Measurements from ENCODE around the gene SSRP1. TPM values are rescaled to one million over a fixed set of nuclear protein-coding genes. Genes with fewer than 3 reads are reported as not detected.

SSRP1 gene
- polyA plus RNA-seq, 1 donor = 91.5 TPM

DNA sequence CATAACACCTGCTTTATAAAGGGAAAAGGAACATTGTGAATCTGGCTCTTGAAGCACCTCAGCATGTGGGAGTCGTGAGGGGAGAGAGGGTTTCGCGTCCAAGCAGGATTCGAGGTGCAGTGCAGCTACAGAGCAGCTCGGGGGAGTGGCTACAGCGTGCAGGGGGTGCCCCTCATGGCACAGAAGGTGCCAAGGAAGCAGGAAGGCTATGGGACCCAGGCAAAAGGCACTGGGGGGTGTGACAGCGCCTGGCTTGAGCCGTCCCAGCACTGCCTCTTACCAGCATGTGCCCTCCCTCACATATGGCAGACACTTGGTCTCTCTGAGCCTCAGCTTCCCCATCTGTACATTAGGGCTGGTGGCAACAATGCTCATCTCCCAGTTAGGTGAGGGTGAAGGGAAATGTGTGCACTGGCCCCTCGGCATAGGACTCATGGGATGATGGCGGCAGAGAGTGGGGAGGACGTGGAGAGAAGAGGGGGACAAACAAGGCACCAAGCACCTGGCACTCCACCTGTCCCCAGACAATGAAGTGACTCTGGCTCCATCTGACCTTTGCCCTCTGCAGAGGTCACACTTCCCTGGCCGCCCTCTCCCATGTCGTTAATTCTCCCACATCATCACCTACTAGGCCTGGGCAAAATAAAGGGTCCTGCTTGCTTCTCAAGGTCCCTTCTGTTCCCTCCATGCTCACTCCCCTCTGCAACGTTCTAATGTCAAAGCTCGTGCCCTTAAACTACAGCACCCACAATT, 21.3 kb downstream of the SSRP1 start:
- DNase-seq (ENCODE audit: low read depth) = no peak

DNA sequence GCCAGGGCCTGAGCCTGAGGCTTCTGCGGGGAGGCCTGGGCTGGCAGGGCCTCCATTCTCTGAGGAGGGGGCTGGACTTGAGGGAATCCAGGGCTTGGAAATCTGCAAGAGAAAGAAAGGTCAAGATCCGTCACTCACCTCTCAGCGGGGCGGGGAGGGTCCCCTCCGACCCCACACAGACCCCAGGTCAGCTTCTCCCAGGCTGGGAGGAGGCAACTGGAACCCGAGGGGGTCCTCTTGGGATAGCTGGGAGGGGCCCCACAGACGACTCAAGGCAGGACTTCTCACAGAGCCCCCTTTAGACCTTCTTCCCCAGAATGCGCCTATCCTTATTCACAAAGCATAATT, 21.9 kb downstream of the SSRP1 start:
- DNase-seq (ENCODE audit: low read depth) = no peak

DNA sequence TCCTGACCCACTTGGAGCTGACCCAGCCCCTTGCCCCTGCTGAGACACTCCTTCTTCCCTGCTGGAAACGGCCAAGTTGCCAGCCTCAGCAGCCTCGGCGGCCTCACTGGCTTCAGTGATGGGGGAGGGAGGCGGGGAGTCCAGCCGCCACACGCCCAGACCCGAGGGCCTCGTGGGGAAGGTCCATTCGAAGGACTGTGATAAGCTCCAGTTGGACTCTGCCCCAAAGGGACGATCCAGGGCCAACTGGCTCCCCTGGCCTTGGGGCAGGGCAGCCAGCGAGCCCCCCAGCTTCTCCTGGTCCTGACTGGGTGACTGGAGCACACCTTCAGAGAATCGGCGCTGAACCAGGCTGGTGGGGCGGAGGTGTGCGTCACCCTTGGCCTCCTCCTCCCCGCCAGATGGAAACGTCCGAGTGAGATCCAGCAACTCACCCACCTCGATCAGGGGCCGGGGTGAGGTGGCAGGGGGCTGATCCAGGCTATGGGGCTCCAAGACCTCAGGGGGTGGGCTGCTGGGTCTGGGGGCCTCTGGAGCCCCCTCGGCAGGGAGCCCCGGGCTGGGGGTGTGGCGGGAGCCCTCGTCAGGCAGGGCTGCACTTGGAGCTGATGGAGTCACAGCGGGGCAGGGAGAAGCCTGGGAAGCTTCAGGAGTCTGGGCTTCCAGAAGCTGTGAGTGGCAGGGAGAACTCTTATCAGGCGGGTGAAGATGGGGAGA, 22.5 kb downstream of the SSRP1 start:
- no peak for DNase-seq (ENCODE audit: low read depth)

DNA sequence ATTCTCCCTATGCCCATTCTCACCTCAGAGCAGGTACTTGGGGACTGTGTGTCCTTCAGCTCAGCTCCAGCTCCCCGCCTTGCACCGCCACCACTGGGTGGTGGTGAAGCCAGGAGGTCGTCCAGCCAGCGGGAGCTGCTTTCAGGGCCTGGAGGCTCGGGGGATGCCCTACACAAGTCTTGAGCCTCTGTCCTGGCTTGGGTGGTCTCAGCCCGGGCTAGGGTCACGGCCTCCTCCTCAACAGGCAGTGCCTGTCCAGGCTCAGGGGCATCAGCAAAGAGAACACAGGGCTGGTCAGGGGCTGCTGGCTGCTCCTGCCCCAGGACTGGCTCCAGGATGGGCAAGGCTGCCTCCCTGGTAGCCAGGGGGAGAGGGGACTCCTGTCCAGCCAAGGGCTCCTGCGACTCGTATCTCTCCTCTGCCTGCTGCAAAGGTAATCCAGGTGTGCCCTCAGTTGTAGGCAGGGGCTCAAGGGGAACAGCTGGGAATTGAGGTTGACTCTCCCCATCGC, 23.1 kb downstream of the SSRP1 start:
- DNase-seq (ENCODE audit: low read depth) = no peak

DNA sequence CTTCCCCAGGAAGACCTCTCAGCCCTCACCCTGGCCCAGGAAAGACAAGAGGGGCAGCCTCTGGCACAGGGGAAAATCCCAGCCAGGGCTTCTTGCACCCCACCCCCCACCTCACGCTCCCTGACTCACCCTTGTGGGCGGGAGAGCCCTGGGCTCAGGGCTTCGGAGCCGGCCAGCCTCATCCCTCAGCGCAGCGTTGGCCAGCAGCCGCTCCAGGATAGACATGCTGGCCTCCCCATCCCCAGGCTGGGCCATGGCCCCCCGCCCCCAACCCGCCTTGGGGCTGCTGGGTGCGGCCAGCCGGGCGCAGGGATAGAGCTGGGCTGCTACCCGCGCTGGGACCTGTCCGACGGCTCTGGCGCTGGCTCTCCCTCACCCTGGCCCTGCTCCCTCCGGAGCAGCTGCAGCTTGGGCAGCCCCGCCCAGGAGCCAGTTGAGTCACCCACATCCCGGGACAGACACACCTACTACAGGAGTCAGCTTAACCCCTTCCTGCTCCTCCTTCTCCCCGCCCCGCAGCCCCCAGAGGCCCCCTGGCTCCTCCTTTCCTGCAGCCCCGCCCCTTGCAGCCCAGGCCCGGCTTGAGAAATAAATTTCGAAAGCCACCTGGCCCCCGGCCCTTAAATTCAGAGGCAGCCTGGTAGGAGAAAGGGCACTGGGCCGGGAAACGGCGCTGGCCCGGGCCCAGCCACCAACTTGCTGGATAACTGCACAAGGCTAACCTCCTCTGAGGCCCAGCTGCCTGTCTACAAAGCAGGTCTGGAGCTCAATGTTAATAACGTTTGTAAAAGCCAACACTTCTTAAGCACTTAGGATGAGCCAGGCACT, 24.4 kb downstream of the SSRP1 start:
- no peak for DNase-seq (ENCODE audit: low read depth)

DNA sequence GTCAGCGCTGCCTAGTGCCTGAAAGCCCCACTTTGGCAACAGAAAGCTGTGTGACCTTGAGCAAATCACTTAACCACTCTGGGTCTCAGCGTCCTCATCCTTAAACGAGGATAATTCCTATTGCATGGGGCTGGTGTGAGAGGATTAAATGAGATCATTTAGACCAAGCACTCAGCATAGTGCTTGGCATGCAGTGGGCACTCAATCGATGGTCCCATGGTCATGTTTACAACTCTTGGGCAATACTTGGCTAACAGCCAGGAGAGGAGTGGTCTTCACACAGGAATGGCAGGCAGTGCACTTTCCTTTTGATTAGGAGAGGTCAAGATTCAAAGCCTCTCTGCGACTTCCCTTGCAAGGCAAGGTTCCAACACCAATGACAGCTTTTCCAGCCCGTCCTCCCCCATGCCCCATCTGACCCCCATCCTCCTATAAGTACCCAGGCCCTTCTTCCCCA, 25.0 kb downstream of the SSRP1 start:
- DNase-seq (ENCODE audit: low read depth) = no peak

DNA sequence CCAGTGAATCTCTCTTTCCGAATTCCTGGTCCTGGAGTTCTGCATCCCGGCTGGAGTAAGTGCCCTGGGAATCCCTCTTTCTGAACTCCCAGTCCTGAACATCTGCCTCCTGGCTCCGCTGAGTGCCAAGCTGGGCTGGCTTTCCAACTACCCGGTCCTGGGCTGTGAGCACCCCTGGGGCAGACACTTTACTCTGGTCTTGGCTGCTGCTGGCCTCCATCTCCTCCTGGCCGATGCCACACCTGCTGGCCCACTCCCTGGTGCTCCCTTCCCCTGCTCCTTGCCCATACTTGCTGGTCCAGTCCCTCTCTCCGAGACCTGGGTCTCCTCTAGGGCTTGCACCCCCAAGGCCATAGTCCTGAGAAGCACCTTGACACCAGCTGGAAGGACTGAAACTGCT, 25.6 kb downstream of the SSRP1 start:
- no peak for DNase-seq (ENCODE audit: low read depth)

DNA sequence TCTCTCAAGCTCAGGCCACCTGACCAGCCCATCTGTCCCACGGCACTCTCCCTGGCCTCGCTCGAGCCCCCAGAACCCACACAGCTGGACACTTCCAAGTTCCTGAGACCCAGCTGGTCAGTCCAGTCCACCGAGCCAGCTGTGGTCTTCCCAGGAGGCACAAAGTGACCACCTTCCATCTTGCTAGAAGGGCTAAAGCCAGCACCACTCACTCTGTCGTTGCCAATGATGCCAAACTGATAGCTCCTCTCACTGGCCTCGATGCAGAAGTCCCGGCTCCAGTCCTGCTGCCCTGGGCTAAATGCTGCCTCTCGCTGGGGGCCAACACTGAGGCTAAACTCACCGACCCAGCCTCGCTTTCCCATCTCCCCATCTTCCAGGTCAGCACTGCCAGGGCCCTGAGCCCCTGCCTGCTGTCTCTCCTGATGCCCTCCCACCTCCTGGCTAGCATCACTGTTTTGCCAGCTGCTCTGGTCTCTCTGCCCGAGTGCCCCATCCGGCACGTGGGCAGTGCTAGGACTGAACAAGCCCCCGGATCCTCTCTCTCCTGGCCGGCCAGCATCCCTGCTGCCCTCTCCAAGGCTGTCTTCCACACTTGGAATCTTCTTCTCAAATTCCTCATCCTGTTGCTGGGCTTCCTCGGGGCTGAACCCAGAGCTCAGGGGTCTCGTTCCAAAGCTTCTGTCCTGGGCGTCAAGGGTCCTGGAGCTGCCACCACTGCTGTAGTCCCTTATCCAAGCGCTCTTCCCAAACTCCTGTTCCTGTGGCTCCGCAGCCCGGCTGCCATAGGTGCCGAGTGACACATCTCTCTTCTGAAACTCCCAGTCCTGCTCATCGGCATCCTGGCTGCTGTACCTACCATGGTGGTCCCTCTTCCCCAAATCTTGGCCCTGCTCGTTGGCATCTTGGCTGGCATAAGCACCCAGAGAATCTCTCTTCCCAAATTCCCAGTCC, 26.3 kb downstream of the SSRP1 start:
- DNase-seq (ENCODE audit: low read depth) = no peak

DNA sequence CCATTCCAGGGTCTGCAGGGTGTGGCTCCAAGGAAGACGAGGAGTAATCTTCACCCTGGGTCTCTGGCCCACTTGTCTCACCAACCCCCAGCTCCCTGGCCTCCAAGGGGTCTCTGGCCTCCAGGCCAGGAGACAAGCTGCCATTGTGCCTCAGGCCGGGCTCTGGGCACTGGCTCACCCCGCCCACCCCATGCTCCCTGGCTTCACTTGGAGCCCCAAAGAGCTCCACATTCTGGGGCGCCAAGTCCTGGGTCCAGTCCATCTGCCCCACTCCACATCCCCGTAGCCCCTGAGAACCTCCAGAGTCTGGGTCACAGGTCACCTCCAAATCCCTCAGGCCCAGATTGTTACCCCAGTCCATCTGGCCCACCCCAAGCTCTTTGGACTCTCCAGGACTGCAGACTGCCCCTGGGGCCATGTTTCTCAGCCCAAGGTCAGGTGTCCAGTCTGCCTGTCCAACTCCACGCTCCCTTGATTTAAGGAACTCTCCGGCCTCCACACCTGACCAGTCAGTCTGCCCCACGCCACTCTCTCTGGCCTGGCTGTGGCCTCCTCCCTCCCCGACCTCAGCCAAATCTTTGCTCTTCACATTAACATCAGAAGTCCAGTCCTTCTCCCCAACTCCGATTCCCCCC, 27.1 kb downstream of the SSRP1 start:
- no peak for DNase-seq (ENCODE audit: low read depth)

DNA sequence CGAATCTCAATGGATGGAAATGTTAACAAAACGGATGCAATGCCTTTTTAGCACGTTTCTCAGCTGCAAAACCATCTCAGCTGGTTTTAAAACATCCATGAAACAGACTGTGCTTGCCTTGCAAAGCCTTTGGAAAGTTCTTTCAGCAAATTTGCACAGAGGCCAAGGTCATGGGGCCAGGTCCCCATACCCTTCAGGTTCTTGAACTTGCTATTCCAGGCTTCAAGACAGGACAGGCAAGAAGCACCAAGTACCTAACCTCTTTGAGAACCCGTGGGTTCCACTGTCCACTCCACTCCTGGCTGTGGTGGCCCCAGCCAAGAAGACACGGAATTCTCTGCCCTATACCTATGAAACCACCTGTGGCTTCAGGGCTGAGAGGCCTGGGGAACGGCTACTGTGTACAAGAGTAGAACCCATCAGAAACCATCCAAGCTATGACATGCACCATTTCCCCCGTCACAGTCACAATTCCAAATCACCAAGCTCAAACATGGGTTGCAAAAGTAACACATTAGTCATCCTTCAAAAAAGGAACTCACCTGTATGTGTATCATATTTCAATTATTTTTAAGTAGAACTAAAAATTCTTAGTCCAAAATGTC, 27.9 kb downstream of the SSRP1 start:
- no peak for DNase-seq (ENCODE audit: low read depth)

DNA sequence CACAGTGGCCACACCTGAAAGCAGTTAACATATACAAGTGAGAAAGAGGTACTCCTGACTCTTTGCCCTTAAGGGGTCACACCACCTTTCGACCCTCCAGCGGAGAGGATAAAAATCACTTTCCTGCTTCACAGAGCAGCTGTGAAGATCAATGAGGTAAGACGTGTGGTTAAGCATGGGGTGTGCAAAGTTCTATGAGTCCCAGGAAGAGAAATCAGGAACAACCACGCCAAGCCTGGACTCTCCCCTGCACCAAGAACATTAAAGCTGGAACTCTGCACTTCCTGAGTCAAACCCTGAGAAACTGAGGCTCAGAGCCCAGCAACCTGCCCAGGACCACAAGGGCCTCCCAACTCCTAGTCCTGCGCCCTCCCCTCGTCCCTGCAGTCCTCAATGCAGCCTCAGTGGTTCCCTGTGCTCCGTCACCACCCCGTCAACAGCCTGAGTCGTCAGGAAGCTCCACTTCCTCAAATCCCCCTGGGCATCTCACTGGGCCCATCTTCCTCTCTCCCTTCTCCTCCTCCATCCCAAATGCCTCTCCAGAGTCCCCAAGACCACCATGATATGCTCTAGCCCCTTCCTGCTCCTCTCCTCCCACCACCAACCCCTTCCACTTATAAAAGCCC, 28.6 kb downstream of the SSRP1 start:
- DNase-seq (ENCODE audit: low read depth) = no peak

DNA sequence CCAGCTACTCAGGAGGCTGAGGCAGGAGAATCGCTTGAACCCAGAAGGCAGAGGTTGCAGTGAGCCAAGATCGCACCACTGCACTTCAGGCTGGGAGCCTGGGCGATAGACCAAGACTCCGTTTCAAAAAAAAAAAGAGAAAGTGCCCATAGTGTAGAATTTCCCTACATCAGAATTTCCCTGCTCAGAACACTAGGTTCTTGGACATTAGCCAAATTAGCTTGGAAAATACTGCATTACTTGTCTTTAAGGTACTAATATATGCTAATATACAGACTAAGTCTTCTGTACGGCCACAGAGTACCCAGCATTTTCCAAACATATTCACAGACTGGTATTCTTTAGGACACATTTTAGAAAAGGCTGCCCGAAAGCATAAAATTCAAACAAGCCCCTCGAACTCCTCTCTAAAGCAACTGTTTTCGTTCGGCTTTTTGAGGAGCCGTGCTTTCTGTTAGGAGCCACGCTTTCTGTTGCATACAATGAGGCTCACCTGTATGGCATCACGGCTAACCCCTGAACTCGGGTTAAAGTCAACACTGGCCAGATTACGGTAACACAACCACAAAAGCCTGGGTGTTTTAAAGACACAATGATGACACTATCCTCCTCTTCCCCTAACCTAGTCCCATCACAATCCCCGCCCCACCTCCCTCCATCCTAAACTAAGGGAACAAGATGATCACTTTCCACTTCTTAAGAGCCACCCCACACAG, 29.4 kb downstream of the SSRP1 start:
- DNase-seq (ENCODE audit: low read depth) = no peak

DNA sequence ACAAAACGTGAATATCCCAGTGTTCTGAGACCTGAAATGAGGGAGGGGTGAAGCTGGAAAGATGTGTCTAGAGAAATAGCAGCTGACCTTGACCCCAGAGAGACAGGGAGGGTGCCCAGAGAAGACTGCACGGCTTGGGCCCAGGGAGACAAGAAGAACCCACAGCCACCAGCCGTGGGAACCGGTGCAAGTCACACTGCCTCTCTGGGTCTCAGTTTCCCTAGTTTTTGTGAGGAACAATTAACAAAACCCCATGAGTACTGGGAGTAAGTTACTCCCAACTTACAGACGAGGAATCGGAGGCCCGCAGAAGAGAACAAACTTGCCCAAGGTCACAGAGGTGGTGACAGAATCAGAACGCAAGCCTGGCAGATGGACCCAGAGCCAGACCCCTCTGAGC, 30.2 kb downstream of the SSRP1 start:
- DNase-seq (ENCODE audit: low read depth) = no peak

DNA sequence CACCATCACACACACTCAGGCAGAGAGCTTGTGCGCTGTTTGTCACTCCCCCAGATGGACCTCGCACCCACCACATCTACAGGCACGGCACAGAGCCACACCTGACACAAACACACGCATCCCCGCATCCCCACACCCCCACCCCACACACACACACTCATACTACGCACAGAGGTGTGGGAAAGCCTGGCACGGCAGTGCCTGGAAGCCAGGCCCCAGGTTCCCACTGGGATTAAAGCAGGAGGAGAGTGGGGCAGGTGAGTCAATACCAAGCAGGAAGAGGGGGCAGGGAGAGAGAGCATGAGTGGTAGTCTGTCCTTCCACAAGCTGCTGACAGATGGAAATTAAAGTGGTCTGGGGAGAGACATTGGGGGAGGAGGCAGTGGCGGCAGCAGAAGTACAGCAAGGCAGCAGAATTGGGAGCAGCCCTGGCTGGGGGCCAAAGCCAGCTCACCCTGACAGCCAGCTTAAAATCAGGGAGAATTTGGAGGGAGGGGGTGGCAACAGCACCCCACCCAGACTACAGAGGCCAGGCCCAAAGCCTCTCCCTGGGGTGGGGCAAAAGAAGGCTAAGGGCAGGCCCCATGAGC, 31.6 kb downstream of the SSRP1 start:
- no peak for DNase-seq (ENCODE audit: low read depth)

DNA sequence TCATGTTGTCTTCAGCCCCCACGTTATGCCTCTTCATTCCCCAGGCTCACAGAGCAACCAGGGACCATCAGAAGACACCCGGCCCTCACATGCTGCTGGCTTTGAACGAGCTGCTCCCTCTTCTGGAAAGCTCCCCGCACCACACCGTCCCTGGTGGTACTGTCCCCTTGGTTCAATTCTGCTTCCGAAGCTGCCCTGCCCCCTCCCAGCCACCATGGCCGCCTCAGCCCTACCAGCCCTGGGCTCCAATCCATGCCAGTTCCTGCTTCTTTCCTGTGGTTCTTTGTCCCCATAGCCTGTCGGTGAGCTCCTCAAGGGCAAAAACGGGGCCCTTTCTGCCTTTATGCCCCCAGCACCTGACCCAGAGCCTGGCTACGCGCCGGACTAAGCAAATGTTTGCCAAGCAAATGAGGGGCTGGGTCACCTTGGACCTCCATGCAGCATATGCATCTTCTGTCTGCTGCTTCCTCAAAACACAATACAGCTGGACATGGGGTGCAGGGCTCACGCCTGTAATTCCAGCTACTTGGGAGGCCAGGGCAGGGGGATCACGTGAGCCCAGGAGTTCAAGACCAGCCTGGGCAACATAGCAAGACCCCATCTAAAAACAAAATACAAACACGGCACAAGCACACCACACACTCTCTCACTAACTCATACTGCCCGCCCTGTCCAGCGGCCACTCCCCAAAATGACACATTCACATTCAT, 32.3 kb downstream of the SSRP1 start:
- no peak for DNase-seq (ENCODE audit: low read depth)

DNA sequence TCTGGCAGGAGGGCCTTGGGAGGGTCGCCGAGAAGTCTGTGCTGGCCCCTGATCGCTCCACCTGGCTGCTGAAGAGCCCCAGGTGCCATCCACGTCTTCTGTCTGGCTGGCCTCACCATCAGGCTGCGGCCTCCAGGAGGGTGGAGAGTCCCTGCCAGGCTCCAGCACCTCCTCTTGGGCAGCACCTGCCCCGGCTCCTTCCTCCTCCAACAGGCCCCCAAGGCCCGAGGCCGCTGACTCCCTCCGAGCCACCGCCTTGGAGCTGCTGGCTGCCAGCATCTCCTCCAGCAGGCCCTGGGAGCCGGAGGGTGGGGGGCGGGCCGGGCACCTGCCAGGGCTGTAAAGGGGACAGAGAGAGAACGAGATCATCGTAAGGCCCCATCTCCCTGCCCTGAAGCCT, 33.2 kb downstream of the SSRP1 start:
- DNase-seq (ENCODE audit: low read depth) = no peak

DNA sequence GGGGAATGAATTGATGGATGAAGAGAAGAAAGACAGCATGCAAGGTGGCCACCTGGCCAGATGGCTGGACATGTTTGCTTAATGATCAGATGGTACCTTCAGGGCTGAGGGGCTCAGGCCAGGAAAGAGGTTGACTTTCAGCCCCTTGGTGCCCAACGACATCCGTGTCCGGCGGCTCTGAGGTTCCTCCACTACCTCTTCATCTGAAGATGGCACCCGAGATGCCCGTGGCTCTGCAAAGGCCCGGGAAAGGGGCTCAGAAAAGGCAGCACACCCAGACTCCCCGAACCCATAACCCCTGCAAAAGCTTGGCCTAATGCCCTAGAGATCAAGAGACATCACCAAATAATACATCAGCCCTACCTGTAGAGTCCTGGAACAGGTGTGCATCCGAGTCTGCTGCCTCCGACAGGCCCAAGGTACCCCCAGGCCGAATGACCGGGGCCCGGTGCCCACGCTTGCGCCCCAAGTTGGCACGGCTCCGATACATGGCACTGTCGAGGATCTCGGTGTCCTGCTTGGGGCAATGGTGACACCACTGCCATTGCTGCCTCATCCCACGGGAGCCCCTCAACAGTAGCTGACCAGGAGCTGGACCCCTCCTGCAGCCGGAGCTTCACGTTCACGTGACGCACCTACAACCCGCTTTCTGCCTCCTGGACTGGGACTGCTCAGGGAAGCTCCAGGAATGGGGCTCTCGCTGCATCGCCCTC, 33.8 kb downstream of the SSRP1 start:
- no peak for DNase-seq (ENCODE audit: low read depth)

All from forelimb muscle (tissue), 1 donor.